Activated CD8-positive, alpha-beta memory T cell treated with anti-CD3 and anti-CD28 coated beads for 36 hours (primary cell): ENCODE data around the gene AGPAT2. TPM values are rescaled to one million over a fixed set of nuclear protein-coding genes. Genes with fewer than 3 reads are reported as not detected.

ENCODE experiments used
- CTCF ChIA-PET: fragments of 350-600 bp; sonication (Branson Sonifier 250); formaldehyde crosslinking; loops from one replicate; lab custom pipeline; 2021; ENCODE audit warnings: antibody characterized with exemption; lab: Charles Lee
- POLR2A ChIA-PET: fragments of 350-600 bp; sonication (Branson Sonifier 250); formaldehyde crosslinking; loops from one replicate; lab custom pipeline; 2021; ENCODE audit warnings: antibody characterized with exemption; lab: Charles Lee
- total RNA-seq, 2 experiments: library from RNA; stranded (reverse); gene quantifications; one replicate each; pipeline ENCODE4 v1.2.3, GENCODE V29; 2021

AGPAT2 gene
- total RNA-seq, 2 experiments from 2014 or later: 16.2 to 18.5 TPM

- CTCF ChIA-PET: no interaction called here
- POLR2A ChIA-PET: no interaction called here
Measured at GRCh38 chr9:136684799-136685198, 2.5 kb downstream of the AGPAT2 start.

GRCh38 chr9:136684339-136684738, 2.9 kb downstream of the AGPAT2 start:
- CTCF ChIA-PET: no interaction called here
- POLR2A ChIA-PET: interaction anchor here (0.5 kb wide), 1 partner anchor 34 kb away, joined by 3 read pairs; no protein-coding TSS in a partner anchor

DNA sequence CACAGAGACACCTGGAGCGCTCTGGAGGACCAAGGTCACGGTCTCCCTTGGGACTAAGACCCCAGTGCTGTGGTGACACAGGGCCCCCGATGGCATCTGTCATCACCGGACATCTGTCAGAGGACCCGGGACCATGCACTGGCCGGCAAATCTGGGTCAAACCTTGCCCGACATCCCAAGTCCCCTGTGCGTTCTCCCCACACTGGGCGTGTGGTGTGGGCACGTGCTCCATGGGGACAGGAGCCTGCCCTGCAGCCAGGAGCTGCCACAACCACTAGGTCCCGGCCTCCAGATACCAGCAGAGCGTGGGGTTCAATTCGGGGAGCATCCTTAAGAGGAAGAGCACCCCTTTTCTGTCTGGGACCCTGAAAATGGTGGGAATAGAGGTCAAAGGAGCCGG, 3.5 kb downstream of the AGPAT2 start:
- CTCF ChIA-PET: no interaction called here

GRCh38 chr9:136683173-136683745, 4.0 kb downstream of the AGPAT2 start:
- CTCF ChIA-PET: interaction anchor here (1.6 kb wide), 1 partner anchor 12 kb away, joined by 9 read pairs; no protein-coding TSS in a partner anchor
- POLR2A ChIA-PET: no interaction called here

More for the DNA sequence above, 3.5 kb downstream of the AGPAT2 start:
- POLR2A ChIA-PET: interaction anchor here (0.5 kb wide), 1 partner anchor 33 kb away, joined by 3 read pairs; no protein-coding TSS in a partner anchor

- ChIA-PET POLR2A (no interaction called here), CTCF (interaction anchor here (1.6 kb wide), 1 partner anchor 11 kb away, joined by 9 read pairs; no protein-coding TSS in a partner anchor)
Measured at GRCh38 chr9:136682710-136683109, 4.5 kb downstream of the AGPAT2 start.

DNA sequence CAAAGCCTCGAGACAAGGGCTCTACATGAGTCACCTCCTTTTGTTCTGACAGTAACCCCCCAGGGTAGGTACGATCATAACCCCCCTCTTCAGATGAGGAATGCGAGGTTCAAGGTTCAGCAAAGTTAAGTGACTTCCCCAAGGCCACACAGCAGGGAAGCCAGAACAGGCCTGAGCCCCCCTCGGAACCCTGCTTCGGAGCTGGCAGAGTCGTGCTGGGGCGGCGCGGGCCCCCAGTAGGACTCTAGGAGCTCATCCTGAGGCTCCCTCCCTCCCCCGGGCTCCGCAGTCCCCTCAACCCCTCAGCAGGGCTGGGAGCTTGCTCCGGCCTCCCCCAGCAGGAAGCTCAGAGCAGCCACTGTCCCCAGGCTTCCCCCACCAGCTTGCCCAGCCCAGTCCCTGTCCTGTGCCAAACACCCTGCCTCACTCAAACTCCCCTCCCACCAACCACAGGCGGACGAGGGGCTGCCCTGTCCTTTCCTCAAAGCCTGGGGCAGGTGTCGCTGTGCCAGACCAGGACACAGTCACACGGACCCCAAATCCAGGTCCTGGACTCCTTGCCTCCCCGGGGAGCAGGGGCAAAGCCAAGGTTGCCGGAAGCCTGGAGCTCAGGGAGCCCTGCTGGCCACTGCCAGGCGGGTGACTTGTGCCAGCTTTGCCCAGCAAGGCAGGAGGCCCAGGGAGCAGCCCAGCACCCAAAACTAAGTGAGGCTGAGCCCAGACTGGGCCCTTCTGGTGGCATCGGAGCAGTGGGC, 5.1 kb downstream of the AGPAT2 start:
- ChIA-PET CTCF (interaction anchor here (1.6 kb wide), 1 partner anchor 10 kb away, joined by 9 read pairs; no protein-coding TSS in a partner anchor), POLR2A (no interaction called here)

- POLR2A ChIA-PET: no interaction called here
- CTCF ChIA-PET: interaction anchor here (0.7 kb wide), 1 partner anchor 9 kb away, joined by 3 read pairs; no protein-coding TSS in a partner anchor
Measured at GRCh38 chr9:136681029-136681428, 6.2 kb downstream of the AGPAT2 start.

DNA sequence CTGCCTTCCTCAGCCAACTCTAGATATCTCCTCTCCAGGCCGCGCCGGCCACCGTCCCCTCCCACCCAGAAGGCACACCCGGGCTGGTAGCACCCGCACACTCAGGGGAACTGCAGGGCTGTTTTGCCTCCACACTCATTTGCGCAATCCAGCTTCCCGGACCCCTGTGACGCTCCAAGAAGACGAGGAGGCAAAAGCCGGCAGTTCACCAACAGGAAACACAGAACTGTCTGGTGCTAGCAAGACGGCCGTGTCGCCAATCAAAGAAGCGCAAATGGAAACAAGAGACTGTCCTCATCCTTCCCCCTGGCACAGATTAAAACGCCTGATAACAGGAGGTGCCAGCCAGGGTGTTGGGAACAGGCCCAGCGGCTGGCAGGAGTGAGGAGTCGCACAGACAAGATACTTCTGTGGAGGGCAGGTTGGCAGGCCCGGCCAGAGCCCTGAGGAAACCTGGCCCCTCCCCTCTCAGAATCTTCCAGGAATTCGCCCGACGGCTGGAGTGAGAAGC, 7.8 kb downstream of the AGPAT2 start:
- ChIA-PET CTCF (interaction anchor here (1.1 kb wide), 1 partner anchor 8 kb away, joined by 3 read pairs; no protein-coding TSS in a partner anchor), POLR2A (no interaction called here)

GRCh38 chr9:136678624-136679023, 8.6 kb downstream of the AGPAT2 start:
- CTCF ChIA-PET: no interaction called here

DNA sequence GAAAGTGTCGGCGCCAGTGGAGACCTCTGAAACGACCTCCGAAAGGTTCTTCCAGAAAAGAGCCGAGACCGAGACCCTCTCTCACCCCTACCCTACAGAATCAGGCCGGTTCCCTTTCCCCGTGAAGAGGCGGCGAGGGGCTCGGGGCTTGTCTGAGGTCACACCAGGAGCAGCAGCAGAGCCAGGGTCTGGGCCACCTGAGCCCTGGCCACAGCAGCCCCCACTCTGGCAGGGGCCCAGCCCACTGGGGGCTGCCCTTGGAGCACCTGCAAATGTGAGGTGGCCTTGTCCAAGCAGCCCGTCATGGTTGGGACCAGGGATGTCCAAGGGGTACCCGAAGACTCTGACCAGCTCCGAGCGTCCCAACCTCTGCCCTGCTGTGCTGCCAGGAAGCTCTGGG, 9.2 kb downstream of the AGPAT2 start:
- CTCF ChIA-PET: no interaction called here
- POLR2A ChIA-PET: no interaction called here

More at GRCh38 chr9:136678624-136679023, 8.6 kb downstream of the AGPAT2 start:
- POLR2A ChIA-PET: no interaction called here

GRCh38 chr9:136676920-136677686, 10.2 kb downstream of the AGPAT2 start:
- CTCF ChIA-PET: interaction anchor here (0.8 to 1.1 kb wide), 4 partner anchors 11 to 189 kb away, joined by 3 to 4 read pairs (median 3); no protein-coding TSS in a partner anchor
- POLR2A ChIA-PET: no interaction called here

GRCh38 chr9:136676297-136676794, 10.9 kb downstream of the AGPAT2 start:
- ChIA-PET CTCF (interaction anchor here (0.8 to 1.1 kb wide), 5 partner anchors 10 to 188 kb away, joined by 3 to 4 read pairs (median 3); no protein-coding TSS in a partner anchor), POLR2A (no interaction called here)

GRCh38 chr9:136675477-136676296, 11.6 kb downstream of the AGPAT2 start:
- CTCF ChIA-PET: interaction anchor here (1.0 to 2.0 kb wide), 3 partner anchors 11 to 54 kb away, joined by 3 to 6 read pairs (median 3); no protein-coding TSS in a partner anchor
- POLR2A ChIA-PET: no interaction called here

DNA sequence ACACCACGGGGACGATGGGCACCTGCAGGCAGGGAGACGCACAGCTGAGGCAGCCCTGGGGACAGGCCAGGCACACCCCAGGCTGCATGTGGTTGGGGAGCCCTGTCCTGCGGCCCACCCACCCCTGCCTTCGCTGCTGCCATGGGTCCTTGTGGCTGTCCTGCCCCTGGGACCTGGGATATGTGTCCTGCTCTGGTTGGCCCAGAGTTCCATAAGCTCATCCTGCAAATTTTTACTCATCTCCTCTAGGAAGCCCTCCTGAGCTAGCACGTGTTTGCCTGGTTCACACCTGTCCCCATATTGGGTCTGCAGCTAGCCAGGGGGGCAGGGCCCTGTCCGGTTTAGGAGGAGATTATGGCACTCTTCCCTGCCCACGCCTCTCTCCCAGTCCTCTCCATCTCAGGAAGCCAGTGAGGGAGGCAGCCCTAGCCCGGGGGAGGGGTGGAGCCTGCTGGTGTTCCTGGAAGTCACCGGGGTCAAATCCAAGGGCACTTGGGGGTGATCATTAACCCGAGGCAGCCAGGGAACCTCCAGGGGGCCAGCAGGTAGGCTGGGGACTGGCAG, 12.4 kb downstream of the AGPAT2 start:
- ChIA-PET CTCF (interaction anchor here (1.1 to 2.0 kb wide), 2 partner anchors 55 to 190 kb away, joined by 3 to 6 read pairs; no protein-coding TSS in a partner anchor), POLR2A (interaction anchor here (1.0 kb wide), 1 partner anchor 53 kb away, joined by 4 read pairs; no protein-coding TSS in a partner anchor)

DNA sequence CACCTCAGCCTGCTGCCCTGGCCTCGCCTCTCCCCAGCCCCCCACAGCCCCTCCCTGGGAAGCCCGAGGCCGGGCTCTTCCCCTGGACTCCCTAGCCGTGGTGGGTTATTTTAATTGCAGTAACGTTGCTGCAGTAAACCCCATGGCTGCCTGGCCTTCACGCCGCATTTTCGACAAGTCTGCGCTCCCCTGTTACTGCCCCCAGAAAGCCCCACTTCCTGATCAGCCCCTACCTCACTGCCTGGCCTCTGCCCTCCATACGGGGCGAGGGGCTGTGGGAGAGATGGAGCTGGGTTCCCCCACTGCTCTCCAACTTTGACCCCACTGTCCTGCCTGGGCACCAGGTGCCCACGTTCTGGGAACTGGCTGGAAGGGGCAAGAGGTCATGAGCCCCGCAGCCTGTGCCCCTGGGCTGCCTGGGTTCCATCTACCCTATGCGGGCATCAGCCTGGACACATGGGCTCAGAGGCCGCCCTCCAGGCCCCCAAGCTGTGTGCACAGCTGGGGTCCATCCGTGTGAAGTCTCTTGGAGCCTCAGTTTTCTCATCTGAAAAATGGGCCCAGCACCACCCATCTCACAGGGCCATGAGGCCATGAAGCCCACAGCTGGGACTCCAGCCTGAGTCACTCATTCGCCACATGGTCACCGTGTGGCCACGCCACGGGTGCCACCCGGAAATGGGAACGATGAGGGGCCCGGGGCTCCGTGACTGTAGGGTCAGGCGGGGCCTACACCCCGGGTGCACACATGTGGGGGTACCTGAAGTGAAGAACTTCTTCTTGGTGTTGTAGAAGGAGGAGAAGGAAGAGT, 13.1 kb downstream of the AGPAT2 start:
- CTCF ChIA-PET: interaction anchor here (1.1 to 2.0 kb wide), 2 partner anchors 55 to 190 kb away, joined by 3 to 6 read pairs; no protein-coding TSS in a partner anchor
- POLR2A ChIA-PET: interaction anchor here (1.0 kb wide), 1 partner anchor 54 kb away, joined by 4 read pairs; no protein-coding TSS in a partner anchor
